Activated naive CD4-positive, alpha-beta T cell treated with anti-CD3 and anti-CD28 coated beads, Interleukin-2, amount 50 U/mL, for 24 hours (primary cell): ENCODE results near the gene SLC16A5.
A peak's percentile ranks its signal among the peaks of the same experiment; 100 is the strongest.

Experiments used
- H3K27ac Mint-ChIP-seq: one replicate; pipeline ENCODE4 v1.8.0; 2021; ENCODE audit warnings: mild to moderate bottlenecking, mixed read lengths
- H3K27me3 Mint-ChIP-seq: one replicate; pipeline ENCODE4 v1.8.0; 2021; ENCODE audit warnings: mixed read lengths
- H3K36me3 Mint-ChIP-seq: one replicate; pipeline ENCODE4 v1.8.0; 2021; ENCODE audit warnings: mixed read lengths
- H3K4me1 Mint-ChIP-seq: one replicate; pipeline ENCODE4 v1.8.0; 2021; ENCODE audit warnings: mixed read lengths
- H3K4me3 Mint-ChIP-seq: one replicate; pipeline ENCODE4 v1.8.0; 2021; ENCODE audit warnings: mild to moderate bottlenecking, mixed read lengths
- H3K9me3 Mint-ChIP-seq: one replicate; pipeline ENCODE4 v1.8.0; 2021; ENCODE audit warnings: mixed read lengths

SLC16A5 gene

GRCh38 chr17:75075597-75076336, 12.0 kb upstream of the SLC16A5 start:
- Mint-ChIP-seq H3K27ac (no peak overlapping the region), H3K4me3 (no peak overlapping the region), H3K36me3 (no peaks in the 10 kb centered on the region), H3K4me1 (peaks cover 7% of the 10 kb centered on the region), H3K9me3 (no peaks in the 10 kb centered on the region), H3K27me3 (no peaks in the 10 kb centered on the region)

DNA sequence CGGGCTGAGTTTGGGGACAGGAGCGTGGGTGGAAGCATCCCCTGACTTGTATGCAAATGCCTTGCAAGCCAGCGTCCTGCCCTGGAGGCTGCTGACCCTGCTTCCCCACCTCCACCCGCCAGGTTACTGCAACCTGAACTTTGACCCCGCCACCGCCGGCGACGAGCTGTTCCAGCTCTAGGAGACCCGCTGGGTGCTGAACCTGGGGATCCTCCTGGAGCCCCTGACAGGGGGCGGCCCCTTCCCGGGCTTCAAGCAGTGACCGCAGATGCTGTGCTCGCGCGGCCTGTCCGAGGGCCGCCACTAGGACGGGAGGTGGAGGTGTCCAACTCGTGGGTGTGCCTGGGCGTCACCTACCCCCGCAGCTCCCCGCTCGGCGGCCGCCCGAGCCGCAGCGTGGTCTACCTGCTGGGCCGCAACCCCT, 10.7 kb upstream of the SLC16A5 start:
- peaks cover 7% of the 10 kb centered on the region for H3K4me1 Mint-ChIP-seq

GRCh38 chr17:75077496-75078283, 10.1 kb upstream of the SLC16A5 start:
- Mint-ChIP-seq H3K27ac (peak overlapping the region; percentile 68), H3K9me3 (no peaks in the 10 kb centered on the region), H3K4me1 (peaks cover 10% of the 10 kb centered on the region), H3K27me3 (no peaks in the 10 kb centered on the region), H3K4me3 (peak overlapping the region; percentile 75), H3K36me3 (no peaks in the 10 kb centered on the region)

More for the DNA sequence above, 10.7 kb upstream of the SLC16A5 start:
- H3K36me3 Mint-ChIP-seq = no peaks in the 10 kb centered on the region
- H3K9me3 Mint-ChIP-seq = no peaks in the 10 kb centered on the region
- peak overlapping the region; percentile 68 for H3K27ac Mint-ChIP-seq
- H3K27me3 Mint-ChIP-seq = no peaks in the 10 kb centered on the region
- H3K4me3 Mint-ChIP-seq = peak overlapping the region; percentile 75

GRCh38 chr17:75078284-75079022, 9.3 kb upstream of the SLC16A5 start:
- H3K9me3 Mint-ChIP-seq = no peaks in the 10 kb centered on the region
- peaks cover 11% of the 10 kb centered on the region for H3K4me1 Mint-ChIP-seq
- H3K27me3 Mint-ChIP-seq = no peaks in the 10 kb centered on the region
- H3K36me3 Mint-ChIP-seq = no peaks in the 10 kb centered on the region
- no peak overlapping the region for H3K4me3 Mint-ChIP-seq
- H3K27ac Mint-ChIP-seq = no peak overlapping the region

GRCh38 chr17:75079023-75079373, 8.8 kb upstream of the SLC16A5 start:
- H3K9me3 Mint-ChIP-seq = no peaks in the 10 kb centered on the region
- no peak overlapping the region for H3K27ac Mint-ChIP-seq
- no peak overlapping the region for H3K4me3 Mint-ChIP-seq
- H3K36me3 Mint-ChIP-seq = no peaks in the 10 kb centered on the region
- no peaks in the 10 kb centered on the region for H3K27me3 Mint-ChIP-seq
- H3K4me1 Mint-ChIP-seq = peaks cover 15% of the 10 kb centered on the region

DNA sequence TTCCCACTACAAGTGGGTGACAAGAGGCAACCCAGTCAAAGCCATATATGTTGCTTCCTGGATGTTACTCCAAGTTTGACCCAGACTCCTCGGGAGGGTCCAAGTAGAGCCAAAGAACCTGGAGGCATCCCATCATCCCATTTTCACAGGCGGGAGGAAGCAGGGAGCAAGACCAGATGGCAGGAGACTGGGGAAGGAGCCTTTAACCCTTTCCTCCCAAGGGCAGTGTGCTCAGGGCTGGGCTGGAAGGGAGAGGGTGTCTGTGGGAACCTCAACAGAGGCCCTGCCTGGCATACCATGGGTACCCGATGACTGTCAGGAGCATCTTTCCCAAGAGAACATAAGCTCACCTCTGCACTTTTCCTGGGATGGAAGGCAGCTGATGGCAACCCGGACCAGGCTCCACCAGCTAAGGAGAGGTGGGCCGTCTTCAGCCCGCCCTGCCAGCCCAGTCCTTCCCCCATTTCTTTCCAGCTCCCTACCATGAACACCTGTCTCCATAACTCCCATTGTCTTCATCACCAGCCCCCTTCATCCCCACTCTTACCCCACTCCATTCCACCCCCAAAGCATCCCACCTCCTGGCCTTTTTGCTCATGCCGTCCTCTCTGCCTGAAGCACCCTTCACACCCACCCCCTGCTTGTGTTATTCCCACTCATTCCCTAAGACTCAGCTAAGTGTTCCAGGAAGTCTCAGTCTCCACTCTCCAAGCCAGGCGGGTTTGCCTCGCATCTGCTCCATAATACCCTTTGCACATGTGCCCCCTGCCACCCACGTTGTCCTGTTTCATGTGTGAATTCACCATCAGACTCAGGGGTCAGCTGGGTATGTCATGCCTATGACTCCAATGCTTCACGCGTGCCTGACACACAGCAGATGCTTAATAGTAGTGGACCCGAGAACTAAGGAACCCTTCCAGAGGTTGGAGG, 5.9 kb upstream of the SLC16A5 start:
- Mint-ChIP-seq H3K4me3 (no peak overlapping the region), H3K36me3 (no peaks in the 10 kb centered on the region), H3K9me3 (no peaks in the 10 kb centered on the region), H3K4me1 (peaks cover 31% of the 10 kb centered on the region), H3K27ac (no peak overlapping the region), H3K27me3 (no peaks in the 10 kb centered on the region)

DNA sequence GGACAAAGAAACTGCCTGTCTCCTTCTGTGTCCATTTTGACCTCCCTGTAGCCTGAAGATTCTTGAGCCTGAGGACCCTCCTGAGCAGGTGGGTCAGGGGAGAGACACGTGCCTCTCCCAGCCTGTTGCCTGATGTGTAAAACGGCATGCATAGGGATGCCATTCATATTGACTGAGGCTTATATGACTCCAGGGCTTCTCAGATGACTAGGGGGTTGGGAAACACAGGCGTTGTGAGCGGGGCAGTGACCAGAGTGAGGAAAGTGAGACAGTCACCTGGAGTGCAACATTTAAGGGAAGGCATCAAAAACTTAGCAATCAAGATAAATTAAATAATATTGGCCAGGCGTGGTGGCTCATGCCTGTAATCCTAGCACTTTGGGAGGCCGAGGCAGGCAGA, 5.1 kb upstream of the SLC16A5 start:
- Mint-ChIP-seq H3K4me3 (no peak overlapping the region), H3K9me3 (no peaks in the 10 kb centered on the region), H3K27me3 (no peaks in the 10 kb centered on the region), H3K4me1 (peaks cover 31% of the 10 kb centered on the region), H3K27ac (no peak overlapping the region), H3K36me3 (no peaks in the 10 kb centered on the region)

DNA sequence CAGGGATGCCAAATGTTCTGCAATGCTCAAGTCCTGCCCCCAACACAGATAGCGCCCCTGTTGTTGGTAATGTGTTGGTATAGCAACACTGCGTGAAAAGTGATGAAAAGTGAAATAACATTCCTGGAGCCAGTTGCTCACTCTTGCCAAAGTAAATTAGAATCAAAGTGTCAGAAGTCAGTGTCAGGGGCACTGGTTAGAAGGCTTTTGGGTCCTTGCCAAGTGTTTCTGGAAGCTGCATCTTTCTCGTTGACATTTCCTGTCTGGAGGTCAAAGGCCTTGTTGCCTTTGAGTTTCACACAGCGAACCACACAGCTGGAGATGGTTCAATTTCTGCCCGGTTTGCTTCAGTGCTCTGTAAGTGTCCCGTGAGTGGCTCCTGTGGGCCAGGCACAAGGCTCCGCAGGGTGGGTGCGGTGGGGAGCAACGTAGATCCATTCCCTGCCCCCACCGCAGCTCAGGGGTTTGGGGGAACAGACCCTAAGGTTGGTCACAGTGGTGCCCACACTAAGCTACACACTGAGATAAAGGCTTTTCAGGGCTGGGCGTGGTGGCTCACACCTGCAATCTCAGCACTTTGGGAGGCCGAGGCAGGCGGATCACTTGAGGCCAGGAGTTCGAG, 3.6 kb upstream of the SLC16A5 start:
- H3K27me3 Mint-ChIP-seq = no peaks in the 10 kb centered on the region
- no peaks in the 10 kb centered on the region for H3K9me3 Mint-ChIP-seq
- no peaks in the 10 kb centered on the region for H3K36me3 Mint-ChIP-seq
- H3K4me1 Mint-ChIP-seq = peaks cover 29% of the 10 kb centered on the region
- H3K4me3 Mint-ChIP-seq = no peak overlapping the region
- peak overlapping the region; percentile 59 for H3K27ac Mint-ChIP-seq

- Mint-ChIP-seq H3K27ac (peak overlapping the region; percentile 3), H3K36me3 (no peaks in the 10 kb centered on the region), H3K9me3 (no peaks in the 10 kb centered on the region), H3K4me3 (peak overlapping the region; percentile 37), H3K4me1 (peaks cover 52% of the 10 kb centered on the region), H3K27me3 (no peaks in the 10 kb centered on the region)
Measured at GRCh38 chr17:75086496-75087181, 1.1 kb upstream of the SLC16A5 start.

DNA sequence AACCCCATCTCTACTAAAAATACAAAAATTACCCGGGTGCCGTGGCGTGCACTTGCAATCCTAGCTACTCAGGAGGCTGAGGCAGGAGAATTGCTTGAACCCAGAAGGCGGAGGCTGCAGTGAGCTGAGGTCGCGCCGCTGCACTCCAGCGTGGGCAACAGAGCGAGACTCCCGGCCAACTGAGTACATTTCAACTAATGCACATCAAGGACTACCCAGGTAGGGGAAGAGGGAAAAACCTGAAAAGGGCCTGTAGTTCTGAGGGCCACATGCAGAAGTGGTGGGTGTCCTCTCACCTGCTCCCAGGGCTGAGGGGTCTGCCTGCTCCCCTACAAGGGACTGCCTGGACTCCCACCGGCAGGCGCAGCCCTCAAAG, 584 bp upstream of the SLC16A5 start:
- Mint-ChIP-seq H3K4me1 (peaks cover 56% of the 10 kb centered on the region), H3K9me3 (no peaks in the 10 kb centered on the region), H3K36me3 (no peaks in the 10 kb centered on the region), H3K4me3 (peak overlapping the region; percentile 37), H3K27me3 (no peaks in the 10 kb centered on the region), H3K27ac (peak overlapping the region; percentile 3)

DNA sequence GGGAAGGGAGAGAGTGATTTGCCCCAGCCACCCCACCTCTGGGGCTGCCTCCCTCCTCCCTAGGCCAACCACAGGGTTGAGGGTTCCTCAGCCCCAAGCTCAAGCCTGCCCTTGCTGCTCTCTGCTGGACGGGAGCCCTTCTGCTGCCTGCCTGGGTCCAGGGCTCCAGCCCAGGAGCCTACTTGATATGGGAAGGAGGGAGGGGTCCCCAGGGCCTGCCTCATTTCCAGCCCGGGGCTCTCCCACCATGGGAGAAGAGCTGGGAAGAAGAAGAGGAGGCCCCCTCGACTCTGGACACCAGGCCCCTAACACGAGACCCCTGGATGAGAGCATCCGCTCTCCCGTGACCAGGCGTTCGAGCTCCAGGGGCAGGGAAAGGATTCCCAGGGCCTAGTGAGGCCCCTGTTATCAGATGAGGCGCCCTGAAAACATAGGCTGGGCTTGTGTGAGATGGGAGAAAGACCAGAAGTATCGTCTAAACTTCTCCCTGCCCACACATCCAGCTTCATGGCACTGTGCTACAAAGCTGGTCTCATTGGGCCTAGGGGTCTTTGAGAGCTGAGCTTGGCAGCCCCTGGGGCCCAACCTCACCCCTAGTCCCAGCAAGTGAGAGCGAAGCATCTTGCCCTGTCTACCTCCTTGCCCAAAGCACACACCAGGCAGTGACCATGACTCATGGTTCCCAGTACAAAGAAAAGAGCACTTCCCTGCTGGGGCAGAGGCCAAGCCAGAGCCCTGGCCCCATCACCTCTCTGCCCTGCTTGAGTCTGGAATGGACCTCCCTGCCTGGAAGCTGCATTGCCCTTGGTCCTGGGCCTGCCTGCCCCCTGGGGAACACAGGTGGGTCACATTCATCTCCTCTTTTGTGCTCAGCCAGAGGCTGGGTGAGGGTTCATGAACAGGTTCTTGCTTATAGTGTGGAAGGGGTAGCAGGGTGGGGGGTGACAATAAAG, 987 bp downstream of the SLC16A5 start:
- H3K27ac Mint-ChIP-seq = peak overlapping the region; percentile 86

DNA sequence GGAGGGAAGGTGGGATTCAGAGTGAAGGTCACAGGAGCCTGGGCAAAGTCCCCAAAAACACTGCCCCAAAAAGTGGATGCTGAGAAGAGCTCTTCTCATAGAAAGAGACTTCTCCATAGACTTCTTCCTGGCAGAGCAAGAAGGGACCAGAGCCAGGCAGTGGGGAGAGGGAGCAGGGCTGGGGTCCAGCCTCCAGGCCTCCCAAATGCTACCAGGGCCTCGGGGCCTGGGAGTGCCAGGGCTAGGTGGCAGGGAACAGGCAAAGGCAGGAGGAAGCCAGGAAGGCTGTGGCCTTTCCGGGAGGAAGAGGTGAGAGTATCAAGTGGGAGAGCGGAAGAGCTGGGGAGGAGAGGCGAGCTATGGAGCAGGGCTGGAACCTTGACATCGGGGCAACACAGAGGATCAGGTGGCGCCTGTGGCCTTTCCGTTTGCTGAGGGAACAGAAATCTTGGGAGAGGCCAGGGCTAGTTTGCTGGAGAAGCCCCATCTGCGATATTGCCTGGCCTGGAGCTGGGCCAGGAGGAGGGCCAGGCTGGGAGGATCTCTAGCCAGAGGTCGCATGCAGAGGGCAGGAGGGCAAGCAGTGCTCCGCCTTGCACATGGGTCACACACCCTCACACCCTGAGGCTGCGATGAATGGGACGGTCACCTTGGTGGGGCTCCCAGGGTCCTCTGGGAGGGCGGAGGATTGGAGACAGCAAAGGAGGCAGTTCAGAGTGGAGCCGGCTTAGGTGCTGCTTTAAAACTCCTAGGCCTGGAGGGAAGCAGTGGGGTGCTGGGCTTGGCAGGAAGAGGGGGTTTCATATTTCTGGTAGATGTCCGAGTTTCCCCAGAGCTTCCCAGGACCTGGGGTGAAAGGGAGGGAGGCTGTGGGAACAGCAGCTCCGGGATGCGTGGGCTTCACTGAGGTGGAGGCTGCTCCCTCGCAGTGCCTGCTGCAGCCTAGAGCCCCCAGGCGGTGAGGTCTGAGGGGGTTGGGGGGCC, 3.4 kb downstream of the SLC16A5 start:
- no peaks in the 10 kb centered on the region for H3K27me3 Mint-ChIP-seq
- H3K9me3 Mint-ChIP-seq = no peaks in the 10 kb centered on the region

More for the DNA sequence above, 987 bp downstream of the SLC16A5 start:
- Mint-ChIP-seq H3K4me3 (peak overlapping the region; percentile 80), H3K36me3 (no peaks in the 10 kb centered on the region), H3K9me3 (no peaks in the 10 kb centered on the region), H3K4me1 (peaks cover 57% of the 10 kb centered on the region), H3K27me3 (no peaks in the 10 kb centered on the region)

More for the DNA sequence above, 3.4 kb downstream of the SLC16A5 start:
- Mint-ChIP-seq H3K4me1 (peaks cover 44% of the 10 kb centered on the region), H3K27ac (peak overlapping the region; percentile 48), H3K4me3 (no peak overlapping the region), H3K36me3 (no peaks in the 10 kb centered on the region)
